ENCODE measurements around the gene FBXL2.
"Not testable (repeated sequence)": the region's sequence is repeated elsewhere in the genome, so short reads cannot be mapped to it uniquely, and the experiment has no call there.

Gene FBXL2

DNA sequence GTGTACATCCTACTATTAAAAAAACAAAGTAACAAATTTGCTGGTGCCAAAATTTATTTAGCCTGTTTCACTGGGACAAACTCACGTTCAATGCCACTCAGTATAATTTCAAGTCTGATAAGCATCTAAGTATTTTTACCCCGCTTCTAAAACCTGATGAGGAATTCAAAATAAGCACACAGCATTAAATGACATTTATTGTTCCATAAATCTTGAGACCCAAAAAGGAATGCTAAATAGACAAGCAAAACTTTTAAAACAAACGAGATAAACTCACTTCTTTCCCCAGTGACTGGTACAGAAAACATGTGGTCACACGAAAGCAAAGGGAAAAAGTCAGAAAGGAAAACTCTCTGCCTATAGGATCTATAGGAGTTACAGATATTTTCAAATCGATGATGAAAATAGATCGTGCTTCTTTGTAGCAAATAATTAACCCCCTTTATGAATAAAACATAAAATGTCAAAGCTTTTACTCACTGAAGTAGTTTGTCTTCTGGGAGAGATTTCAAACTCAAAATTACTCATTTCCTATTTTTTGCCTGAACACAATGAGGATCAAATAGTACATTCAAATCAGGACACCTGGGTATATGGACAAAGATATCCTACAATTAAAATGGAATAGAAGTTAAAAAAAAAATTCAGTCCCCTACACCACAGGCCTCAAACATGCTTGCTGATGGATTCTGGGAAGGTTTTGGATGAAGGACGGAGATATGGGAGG, 111.3 kb downstream of the FBXL2 start:
- no peak for FAIRE-seq

DNA sequence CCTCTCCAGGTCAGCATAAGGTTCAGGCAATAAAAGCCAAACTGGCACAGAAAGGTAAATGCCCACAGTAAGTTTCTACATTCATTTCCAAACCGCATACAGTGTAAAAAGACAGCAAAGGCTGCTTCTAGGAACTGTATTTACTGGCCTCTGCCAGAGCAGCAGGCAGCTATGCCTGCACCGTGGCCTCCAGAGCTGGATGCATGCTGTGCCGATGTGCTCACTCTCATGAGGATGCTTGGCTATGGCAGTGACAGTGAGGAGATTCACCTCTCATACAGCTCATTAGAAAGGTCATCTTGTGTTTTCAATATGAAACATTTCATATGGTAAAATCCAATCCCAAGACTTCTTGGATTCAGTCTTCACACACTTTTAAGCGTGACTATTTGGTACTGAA, 112.7 kb downstream of the FBXL2 start:
- no peak for FAIRE-seq

DNA sequence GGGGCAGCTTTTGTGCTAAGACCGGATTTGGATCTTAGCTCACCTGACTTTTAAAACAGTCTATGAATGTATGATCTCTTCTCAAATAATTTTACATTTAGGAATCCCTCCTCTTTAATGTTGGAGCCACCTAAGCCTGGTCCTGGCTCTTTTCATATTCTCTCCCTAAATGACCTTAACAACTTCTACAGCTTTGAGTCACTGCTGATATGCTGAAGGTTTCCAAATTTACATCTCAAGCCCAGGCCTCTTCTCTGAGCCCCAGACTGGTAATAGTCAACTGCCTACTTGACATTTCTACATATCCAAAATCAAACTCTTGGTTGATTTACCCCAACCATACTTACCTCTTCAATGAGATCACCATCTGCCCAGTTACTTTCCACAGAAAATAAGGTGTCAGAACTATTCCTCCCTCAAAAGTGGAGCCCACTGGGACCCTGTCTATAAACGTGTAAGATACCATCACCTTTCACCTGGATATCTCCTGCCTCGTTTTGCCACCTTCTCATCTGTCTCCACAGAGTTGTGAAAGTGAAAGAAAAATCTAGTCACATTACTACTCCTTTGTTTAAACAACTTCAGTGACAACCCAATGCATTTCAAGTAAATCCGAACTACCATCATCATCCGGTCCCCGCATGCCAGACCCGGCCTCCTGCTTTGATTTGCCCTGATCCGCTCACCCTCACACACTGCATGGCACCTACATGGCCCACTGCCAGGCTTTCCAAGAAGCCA, 114.2 kb downstream of the FBXL2 start:
- FAIRE-seq, result no peak

DNA sequence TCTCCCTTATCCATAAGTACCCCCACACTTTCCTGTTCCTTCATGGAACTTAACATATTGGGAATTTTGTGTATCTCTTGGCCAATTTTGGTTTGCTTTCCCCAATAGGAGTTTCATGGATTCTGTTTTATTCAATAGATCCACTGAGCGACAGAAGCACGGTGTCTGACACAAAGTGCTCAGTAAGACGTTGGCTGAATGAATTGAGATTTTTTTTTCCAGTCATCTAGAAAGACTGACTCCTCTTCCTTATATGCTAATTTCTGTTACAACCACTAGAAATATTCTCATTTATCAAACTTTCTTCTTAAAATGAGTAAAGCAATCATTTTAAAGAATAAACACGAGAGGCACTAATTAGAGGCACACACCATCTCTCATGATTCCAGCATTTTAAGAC, 114.9 kb downstream of the FBXL2 start:
- FAIRE-seq, result no peak

DNA sequence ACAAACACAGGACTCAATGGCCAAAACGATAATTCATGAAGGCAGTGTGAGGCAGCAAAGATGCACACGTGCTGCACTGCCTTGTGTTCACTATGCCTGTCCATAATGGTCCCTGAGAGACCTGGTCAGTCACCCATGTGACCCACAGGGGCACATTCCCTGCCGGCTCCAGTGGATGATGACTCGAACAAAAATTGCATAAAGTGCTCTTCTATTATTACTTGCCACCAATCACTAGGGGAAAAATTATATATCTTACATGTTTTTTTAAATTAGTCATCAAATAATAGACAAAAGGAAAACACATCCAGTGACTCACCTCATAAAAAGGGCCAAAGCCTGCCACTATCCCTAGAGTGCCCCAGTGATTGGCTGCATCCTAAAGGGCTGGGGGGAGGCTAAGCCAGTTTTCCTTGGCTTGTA, 115.5 kb downstream of the FBXL2 start:
- FAIRE-seq, result no peak

DNA sequence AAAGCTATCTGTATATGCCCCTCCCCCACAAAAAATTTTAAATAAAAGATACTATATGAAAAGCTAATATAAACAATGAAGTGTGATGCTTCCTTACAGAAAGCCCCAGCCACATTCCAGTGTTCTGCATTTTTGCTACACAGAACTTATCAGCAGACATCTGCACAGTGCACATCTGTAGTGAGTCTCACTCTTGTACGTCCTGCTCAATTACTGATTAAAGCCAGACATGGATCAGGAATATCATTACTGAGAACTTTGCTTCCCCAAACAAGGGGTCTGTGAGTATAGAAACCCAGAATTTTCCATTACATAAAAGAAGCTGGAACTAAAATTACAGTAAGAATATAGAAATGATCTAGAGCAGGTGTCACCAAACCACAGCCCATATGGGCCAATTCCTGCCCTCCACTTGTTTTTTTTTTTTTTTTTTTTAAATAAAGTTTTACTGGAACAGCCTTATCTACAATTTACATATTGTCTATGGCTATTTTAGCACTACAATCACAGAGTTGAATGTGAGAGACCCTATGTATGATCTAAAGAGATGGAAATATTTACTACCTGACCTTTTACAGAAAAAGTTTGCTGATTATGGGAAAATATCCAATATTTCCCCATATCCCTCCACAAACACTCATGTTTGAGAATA, 117.3 kb downstream of the FBXL2 start:
- FAIRE-seq, result no peak

DNA sequence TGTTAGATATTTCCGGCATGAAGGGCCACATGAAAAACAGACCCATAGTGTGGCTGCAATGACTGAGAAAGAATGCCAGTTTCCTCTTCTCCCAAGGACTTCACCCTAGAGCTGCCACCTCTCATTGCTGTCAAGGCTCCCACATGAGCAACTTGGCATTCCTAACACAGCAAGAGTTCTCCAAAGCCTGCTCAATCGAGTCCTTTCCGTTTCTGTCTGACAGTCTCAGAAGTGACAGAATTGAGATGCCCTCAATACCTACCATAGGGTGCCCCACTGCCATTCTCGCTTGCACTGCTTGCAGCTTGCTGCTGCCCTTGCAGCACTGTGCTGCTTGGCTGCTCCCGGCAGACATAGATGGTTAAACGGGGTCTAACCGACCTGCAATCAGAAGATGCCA, 118.7 kb downstream of the FBXL2 start:
- FAIRE-seq, result no peak

DNA sequence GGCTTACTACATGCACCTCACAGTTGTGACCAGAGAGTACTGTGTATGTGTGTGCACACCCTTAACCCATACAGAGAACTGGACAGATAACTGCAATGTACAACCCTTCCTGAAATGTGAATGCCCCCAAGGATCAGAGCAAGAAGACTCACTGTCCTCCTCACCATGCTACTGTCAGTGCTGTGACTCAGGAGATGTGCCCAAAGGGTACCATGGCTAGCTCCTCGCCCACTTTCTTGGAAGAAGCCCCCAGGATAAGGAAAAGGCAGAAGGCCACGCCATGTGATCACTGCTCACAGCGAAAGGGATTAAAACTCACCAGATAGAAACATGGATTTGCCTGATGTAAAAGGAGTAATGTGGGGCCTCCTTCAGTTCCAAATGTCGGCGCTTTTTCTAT, 121.2 kb downstream of the FBXL2 start:
- FAIRE-seq, result no peak

DNA sequence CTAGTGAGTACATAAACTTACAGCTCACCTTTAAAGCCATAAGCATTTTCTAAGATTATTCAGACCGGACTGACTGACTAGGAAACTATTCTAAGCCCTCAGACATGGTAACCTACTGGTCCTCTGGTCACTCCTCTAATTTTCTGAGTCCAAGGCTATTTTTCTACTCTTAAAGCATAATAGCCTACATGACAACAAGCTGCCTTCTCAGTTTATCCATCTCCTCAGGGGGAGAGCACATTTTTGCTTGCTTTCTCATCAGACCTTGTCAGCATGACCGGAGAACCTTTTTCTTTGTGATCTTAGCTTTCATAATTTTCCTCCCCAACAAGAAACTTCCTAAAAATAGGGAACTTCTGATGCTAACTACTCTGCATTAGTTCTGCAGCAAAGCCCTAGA, 124.5 kb downstream of the FBXL2 start:
- no peak for FAIRE-seq

DNA sequence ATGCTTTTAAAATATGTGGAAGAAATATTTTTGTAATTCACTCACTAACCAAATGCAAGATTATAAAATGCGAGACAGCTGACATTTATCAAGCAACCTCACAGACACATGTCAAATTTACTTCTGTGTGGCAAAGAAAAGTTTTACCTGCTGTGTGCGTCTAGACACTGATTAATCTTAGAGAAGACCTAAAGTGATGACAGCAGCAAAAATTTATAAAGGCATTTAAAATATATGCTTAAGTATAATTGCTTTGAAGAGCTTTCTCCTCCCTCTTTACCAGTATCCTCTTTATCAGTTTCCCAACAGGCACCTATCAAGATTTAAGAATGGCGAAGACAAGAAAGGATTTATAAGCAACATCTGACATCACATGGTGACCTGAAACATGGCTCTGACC, 125.7 kb downstream of the FBXL2 start:
- FAIRE-seq, result no peak

DNA sequence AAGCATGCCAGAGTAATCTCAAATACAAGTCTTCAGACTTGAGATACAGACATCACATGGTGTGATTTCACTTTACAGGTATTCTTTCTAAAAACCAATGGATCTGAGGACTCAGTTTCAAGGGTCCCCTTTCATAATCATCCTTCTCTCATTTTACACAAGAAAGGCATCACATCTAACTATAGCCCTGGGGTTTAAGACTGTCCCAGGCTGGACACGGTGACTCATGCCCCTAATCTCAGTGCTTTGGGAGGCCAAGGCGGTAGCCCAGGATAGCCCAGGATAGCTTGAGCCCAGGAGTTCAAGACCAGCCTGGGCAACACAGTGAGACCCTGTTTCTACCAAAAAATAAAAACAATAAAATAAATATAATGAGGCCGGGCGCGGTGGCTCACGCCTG, 126.5 kb downstream of the FBXL2 start:
- no peak for FAIRE-seq

DNA sequence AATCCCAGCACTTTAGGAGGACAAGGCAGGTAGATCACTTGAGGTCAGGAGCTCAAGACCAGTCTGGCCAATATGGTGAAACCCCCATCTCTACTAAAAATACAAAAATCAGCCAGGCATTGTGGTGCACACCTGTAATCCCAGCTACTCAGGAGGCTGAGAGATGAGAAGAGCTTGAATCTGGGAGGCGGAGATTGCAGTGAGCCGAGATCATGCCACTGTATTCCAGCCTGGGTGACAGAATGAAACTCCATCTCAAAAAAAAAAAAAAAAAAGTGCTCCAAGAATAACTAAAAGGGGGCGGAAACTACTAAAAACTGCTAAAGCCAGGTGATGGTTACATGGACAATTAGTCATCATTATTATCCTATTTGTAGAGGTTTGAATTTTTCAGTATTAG, 133.6 kb downstream of the FBXL2 start:
- FAIRE-seq, result not testable (repeated sequence)

DNA sequence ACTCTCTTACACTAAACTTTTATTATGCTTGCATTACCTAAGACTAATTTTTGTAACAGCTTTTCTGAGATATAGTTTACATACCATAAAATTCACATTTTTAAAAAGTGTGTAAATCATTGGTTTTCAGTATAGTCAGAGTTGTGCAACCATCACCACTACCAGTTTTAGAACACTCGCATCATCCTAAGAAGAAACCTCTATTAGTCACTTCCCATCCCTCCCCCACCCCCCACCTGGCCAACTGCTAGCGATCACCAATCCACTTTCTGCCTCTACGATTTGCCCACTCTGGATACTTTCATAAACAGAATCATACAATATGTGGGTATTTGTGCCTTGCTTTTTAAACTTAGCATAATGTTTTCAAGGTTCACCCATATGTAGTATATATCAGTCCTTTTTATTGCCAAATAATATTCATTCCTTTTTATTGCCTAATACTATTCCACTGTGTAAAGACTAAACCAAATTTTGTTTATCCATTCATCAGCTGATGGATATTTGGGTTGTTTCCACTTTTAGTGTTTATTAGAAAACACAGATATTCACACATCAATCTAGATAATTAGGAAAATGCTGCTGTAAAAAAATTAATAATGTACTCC, 139.9 kb downstream of the FBXL2 start:
- no peak for FAIRE-seq

DNA sequence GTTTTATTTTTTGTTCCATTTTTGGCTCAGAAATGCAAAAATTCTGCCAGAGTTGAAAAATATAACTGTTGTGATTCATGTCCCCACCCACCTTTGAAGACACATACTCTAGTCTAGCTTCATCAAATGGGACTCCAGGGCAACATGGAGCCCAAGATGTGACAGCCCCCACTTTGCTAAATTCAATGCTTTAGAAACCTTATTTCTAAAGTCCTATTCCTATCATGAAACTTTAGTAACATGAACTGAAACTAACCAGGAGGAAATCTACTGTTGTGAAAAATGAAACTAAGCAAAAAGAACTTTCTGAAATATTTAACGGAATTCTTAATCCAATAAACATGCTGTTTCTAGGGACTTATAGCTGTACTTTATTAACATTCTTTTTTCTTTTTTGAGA, 142.7 kb downstream of the FBXL2 start:
- no peak for FAIRE-seq

DNA sequence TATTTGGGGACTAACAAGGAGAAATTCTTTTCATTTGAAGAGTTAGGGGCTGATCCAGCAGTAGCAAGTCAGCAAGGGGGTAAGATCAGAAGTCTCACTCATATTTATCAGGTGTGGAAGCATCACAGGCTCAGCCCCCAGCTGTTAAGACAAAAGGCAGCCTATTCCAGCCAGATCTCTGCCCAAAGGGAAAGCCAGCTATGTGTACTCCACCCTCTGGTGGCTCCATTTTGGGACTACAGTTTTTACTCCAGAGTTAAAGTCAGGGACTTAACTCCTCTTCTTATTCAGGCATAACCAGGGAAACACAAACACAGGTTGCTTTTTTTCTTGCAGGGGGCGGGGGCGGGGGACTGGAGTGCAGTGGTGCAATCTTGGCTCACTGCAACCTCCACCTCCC, 143.7 kb downstream of the FBXL2 start:
- FAIRE-seq, result no peak

DNA sequence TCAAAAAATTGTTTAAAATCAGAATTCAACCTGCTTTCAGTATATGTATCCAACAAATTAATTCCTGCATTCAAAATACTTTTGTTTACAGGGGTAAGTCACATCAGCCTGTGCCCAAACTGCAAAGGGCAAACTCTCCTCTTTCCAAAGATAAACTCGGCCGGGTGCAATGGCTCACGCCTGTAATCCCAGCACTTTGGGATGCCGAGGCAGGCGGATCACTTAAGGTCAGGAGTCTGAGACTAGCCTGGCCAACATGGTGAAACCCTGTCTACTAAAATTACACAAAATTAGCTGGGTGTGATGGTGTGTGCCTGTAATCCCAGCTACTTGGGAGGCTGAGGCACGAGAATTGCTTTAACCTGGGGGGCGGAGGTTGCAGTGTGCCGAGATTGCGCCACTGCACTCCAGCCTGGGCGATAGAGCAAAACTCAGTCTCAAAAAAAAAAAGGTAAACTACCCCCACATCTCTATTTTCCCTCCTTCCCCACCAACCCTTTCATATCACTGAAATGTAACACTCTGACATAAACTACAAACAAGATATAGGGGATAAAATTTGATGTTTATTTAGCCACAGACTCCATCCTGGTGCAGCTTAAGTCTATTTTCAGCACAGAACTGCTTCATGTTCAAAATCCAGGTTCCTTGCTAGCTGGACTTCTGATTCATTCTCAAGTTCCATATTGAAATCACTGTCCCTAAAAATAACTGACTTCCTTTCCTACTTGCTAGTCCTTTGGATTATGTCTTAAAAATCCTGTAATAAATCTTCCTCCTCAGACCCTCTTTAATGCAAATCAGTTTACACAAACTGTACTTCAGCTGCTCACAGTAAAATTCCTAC, 147.6 kb downstream of the FBXL2 start:
- no peak for FAIRE-seq

DNA sequence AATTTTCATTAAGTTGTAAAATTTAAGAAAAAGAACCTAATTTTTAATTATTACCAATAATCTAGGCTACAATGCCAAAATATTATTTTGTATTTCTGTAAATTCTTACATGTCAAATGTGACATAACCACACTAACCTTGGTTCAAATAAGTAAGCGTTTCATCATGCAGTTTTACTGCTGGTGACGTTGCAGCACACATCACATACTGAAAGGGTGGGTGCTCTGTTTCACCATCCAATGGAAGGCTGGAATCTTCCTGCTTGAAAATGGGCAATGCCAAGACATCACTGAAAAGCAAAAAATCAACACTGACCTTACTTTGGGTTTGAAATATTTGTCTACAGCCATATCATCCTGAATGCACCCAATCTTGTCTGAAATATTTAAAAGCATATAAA, 148.2 kb downstream of the FBXL2 start:
- FAIRE-seq, result no peak

DNA sequence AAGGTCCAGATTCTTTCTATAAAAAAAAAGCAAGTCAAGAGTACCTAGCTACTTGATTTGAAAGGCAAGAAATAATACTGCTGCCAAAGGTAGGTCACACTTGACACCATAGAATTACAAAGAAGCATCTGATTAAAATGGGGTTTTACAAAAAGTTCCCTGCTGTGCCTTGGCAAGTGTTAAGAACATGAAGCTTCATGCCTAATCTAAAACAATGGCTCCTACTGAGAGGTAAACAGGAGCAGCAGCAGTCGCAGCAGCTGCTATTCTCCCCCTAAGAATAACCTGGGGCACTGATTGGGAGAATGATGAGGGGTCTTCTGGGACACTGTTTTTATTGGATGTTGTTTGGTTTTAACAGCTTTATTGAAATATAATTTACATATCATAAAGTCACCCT, 148.8 kb downstream of the FBXL2 start:
- no peak for FAIRE-seq

DNA sequence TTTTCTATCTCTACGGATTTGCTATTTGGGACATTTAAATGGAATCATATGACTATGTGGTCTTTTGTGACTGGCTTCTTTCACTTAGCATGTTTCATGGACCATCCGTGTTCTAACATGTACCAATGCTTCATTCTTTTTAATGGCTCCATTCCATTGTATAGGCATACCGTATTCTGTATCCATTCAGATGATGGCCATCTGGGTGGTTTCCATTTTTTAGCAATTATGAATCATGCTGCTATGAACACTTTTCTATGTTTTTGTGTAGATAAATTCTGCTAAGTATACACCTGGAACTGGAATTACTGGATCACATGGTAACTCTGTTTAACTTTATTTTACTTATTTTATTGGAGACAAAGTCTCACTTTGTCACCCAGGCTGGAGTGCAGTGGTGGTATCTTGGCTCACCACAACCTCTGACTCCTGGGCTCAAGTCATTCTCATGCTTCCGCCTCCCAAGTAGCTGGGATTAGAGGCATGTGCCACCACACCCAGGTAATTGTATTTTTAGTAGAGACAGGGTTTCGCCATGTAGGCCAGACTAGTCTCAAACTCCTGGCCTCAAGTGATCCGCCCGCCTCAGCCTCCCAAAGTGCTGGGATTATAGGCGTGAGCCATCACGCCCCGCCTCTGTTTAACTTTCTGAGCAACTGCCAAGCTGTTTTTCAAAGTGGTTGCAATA, 149.5 kb downstream of the FBXL2 start:
- FAIRE-seq, result no peak

DNA sequence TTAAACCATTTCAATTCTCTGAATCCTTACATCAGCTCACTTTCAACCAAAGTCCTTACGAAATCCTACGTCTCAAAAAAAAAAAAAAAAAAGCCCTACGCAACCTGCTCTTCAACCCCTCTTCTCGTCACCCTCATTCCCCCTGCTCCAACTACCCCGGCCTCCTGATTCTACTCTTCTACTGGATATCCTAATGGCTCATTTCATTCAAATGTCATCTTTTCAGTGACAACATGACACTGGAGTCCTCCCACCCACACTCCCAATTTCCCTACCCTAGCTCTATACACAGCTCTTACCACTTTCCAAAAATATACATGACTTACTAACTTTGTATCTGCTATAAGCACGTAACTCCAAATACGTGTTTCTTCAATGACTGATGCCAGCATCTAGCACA, 151.5 kb downstream of the FBXL2 start:
- no peak for FAIRE-seq

DNA sequence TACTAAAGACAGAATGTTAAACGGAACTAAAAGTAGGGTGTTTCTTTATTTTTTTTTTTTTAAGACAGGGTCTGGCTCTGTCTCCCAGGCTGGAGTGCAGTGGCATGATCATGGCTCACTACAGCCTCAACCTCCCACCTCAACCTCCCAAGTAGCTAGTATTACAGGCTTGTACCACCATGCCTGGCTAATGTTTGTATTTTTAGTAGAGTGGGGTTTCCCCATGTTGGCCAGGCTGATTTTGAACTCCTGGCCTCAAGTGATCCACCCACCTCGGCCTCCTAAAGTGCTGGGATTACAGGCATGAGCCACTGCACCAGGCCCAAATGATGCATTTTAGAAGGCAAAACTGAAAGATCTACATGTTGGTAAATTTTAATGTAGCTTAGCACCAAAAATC, 152.1 kb downstream of the FBXL2 start:
- FAIRE-seq, result not testable (repeated sequence)

DNA sequence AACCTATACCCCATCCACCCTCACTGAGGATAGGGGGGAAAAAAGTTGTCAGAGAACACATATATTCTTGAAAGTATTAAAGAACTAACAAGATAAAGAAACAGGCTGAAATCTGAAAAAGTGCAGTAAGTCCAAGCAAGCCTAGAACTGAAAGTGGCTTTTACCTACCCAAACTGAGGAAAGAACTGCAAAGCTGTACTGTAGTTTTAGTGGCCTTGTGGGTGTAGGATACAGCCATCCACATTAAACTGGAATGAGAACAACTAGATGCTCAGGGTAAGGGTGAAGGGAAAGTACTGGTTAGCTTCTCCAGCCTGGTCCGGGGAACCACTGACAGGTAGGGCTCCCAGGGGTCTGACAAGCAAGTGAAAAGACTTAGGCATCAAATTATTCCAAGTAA, 152.8 kb downstream of the FBXL2 start:
- no peak for FAIRE-seq
